Calu3 (cell line): ENCODE measurements around the gene SENP8. TPM values are rescaled to one million over a fixed set of nuclear protein-coding genes. Genes with fewer than 3 reads are reported as not detected.

Source experiments
- BruUV-seq: library from RNA; stranded (reverse); fragments of 400-500 nt; replicated peaks from 2 replicates; lab custom pipeline; 2021; lab: Mats Ljungman, UMichigan
- CTCF ChIA-PET: fragments of 300-600 bp; sonication (Branson Sonifier 250); formaldehyde crosslinking; loops from one replicate; lab custom pipeline; 2022; ENCODE audit warnings: antibody characterized with exemption; lab: Charles Lee
- DNase-seq: peaks from one replicate; pipeline ENCODE4 v3.0.0; 2022
- H3K27ac Mint-ChIP-seq: one replicate; pipeline ENCODE4 v1.8.0; 2022; ENCODE audit warnings: mixed read lengths; ENCODE audit not compliant: unreplicated experiment
- H3K27me3 Mint-ChIP-seq: one replicate; pipeline ENCODE4 v1.8.0; 2022; ENCODE audit warnings: mixed read lengths; ENCODE audit not compliant: unreplicated experiment
- H3K36me3 Mint-ChIP-seq: one replicate; pipeline ENCODE4 v1.8.0; 2022; ENCODE audit warnings: mild to moderate bottlenecking, moderate library complexity, mixed read lengths; ENCODE audit not compliant: insufficient read depth, unreplicated experiment
- H3K4me1 Mint-ChIP-seq: one replicate; pipeline ENCODE4 v1.8.0; 2022; ENCODE audit warnings: mild to moderate bottlenecking, low read depth, mixed read lengths; ENCODE audit not compliant: unreplicated experiment
- H3K4me3 Mint-ChIP-seq: one replicate; pipeline ENCODE4 v1.8.0; 2022; ENCODE audit warnings: mild to moderate bottlenecking, low read depth, moderate library complexity, mixed read lengths; ENCODE audit not compliant: unreplicated experiment
- H3K9me3 Mint-ChIP-seq: one replicate; pipeline ENCODE4 v1.8.0; 2022; ENCODE audit warnings: low read depth, mixed read lengths; ENCODE audit not compliant: unreplicated experiment
- CTCF ChIP-seq: fragments of 200-600 bp; IDR thresholded peaks from one replicate; pipeline ENCODE4 v1.8.0; 2022; ENCODE audit warnings: antibody characterized with exemption; ENCODE audit not compliant: unreplicated experiment
- intact Hi-C: fragments of 100-400 bp; cut with micrococcal nuclease; formaldehyde crosslinking; loops from one replicate; pipeline ENCODE4 v1.10.0; 2022; ENCODE audit not compliant: unreplicated experiment
- total RNA-seq: library from RNA; stranded (reverse); gene quantifications from 2 replicates; pipeline ENCODE4 v1.2.3, GENCODE V29; 2022

SENP8 gene
- total RNA-seq, 1 experiment from 2014 or later, result 3.6 TPM

- Mint-ChIP-seq H3K27me3 (no peaks in the 10 kb centered on the region), H3K4me3 (no peak overlapping the region), H3K9me3 (no peaks in the 10 kb centered on the region), H3K36me3 (no peaks in the 10 kb centered on the region), H3K27ac (no peak overlapping the region), H3K4me1 (no peaks in the 10 kb centered on the region)
- CTCF ChIA-PET, result interaction anchor here (0.5 to 0.7 kb wide), 2 partner anchors 43 to 574 kb away, joined by 3 read pairs; no protein-coding TSS in a partner anchor
- BruUV-seq, result no TSS peak
- DNase-seq, result no peak
- intact Hi-C loops, result no loop called here
- TF ChIP-seq CTCF, result no peak
Measured at GRCh38 chr15:72127724-72128322, 9.6 kb downstream of the SENP8 start.

- Mint-ChIP-seq H3K4me1 (no peaks in the 10 kb centered on the region), H3K36me3 (no peaks in the 10 kb centered on the region), H3K9me3 (no peaks in the 10 kb centered on the region), H3K27ac (no peak overlapping the region), H3K4me3 (no peak overlapping the region), H3K27me3 (no peaks in the 10 kb centered on the region)
- TF ChIP-seq CTCF, result no peak
- DNase-seq, result no peak
- CTCF ChIA-PET, result interaction anchor here (0.5 kb wide), 1 partner anchor 43 kb away, joined by 3 read pairs; no protein-coding TSS in a partner anchor
- BruUV-seq, result no TSS peak
- intact Hi-C loops, result no loop called here
Measured at GRCh38 chr15:72128359-72128758, 10.2 kb downstream of the SENP8 start.

GRCh38 chr15:72130272-72130671 is 12.1 kb downstream of the SENP8 start:
- no peaks in the 10 kb centered on the region for H3K36me3 Mint-ChIP-seq

DNA sequence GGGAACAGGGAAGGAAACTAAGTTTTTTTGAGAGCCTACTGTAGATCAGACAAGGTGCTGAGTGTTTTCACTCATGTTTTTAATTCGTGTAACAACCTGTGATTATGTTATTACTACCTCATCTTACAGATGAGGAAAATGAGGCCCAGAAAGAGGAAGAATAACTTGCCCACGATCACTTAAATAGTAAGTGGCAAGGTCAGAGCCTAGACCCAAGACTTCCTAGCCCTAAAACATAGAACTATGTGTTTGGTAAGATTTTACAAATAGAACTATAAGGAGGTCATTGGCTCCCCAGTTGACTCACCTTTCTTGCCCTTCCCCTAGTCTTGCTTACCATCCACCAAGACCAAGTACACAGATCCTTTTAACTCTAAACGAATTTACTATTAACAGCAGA is 13.7 kb downstream of the SENP8 start:
- no peaks in the 10 kb centered on the region for H3K4me1 Mint-ChIP-seq
- CTCF ChIA-PET, result no interaction called here
- H3K27me3 Mint-ChIP-seq, result no peaks in the 10 kb centered on the region
- no TSS peak for BruUV-seq
- no peak for DNase-seq
- H3K9me3 Mint-ChIP-seq, result no peaks in the 10 kb centered on the region
- H3K27ac Mint-ChIP-seq, result no peak overlapping the region
- intact Hi-C loops, result no loop called here
- TF ChIP-seq CTCF, result no peak
- no peak overlapping the region for H3K4me3 Mint-ChIP-seq
- no peaks in the 10 kb centered on the region for H3K36me3 Mint-ChIP-seq

More at GRCh38 chr15:72130272-72130671, 12.1 kb downstream of the SENP8 start:
- TF ChIP-seq CTCF, result no peak
- CTCF ChIA-PET, result interaction anchor here (1.0 to 1.5 kb wide), 3 partner anchors 9 to 378 kb away, joined by 3 to 8 read pairs (median 4); partner anchors contain the start of genes MYO9A and SENP8
- no peaks in the 10 kb centered on the region for H3K9me3 Mint-ChIP-seq
- DNase-seq, result no peak
- no peaks in the 10 kb centered on the region for H3K4me1 Mint-ChIP-seq
- no peak overlapping the region for H3K4me3 Mint-ChIP-seq
- BruUV-seq, result no TSS peak
- no peak overlapping the region for H3K27ac Mint-ChIP-seq
- no peaks in the 10 kb centered on the region for H3K27me3 Mint-ChIP-seq
- intact Hi-C loops, result no loop called here
